Activated gamma-delta T cell (primary cell): ENCODE measurements around the gene SIGLEC9.
"Not testable (repeated sequence)": the region's sequence is repeated elsewhere in the genome, so short reads cannot be mapped to it uniquely, and the experiment has no call there.

Experiments used
- DNase-seq: peaks from one replicate; lab custom pipeline; 2025; lab: John Stamatoyannopoulos, UW

The SIGLEC9 gene

GRCh38 chr19:51145916-51146493 is 21.3 kb downstream of the SIGLEC9 start:
- no peak for DNase-seq

GRCh38 chr19:51146751-51147150 is 22.0 kb downstream of the SIGLEC9 start:
- DNase-seq = no peak

GRCh38 chr19:51147663-51148062 is 23.0 kb downstream of the SIGLEC9 start:
- DNase-seq = no peak

- no peak for DNase-seq
These were observed 23.9 kb downstream of the SIGLEC9 start for GRCh38 chr19:51148580-51148979.

GRCh38 chr19:51150627-51151026 is 25.9 kb downstream of the SIGLEC9 start:
- DNase-seq = no peak

GRCh38 chr19:51156710-51157109 is 32.0 kb downstream of the SIGLEC9 start:
- no peak for DNase-seq

- no peak for DNase-seq
These were observed 32.6 kb downstream of the SIGLEC9 start for GRCh38 chr19:51157265-51157664.

GRCh38 chr19:51158474-51159129 is 33.9 kb downstream of the SIGLEC9 start:
- DNase-seq = no peak

- DNase-seq = no peak
These were observed 35.0 kb downstream of the SIGLEC9 start for GRCh38 chr19:51159656-51160055.

- no peak for DNase-seq
These were observed 36.6 kb downstream of the SIGLEC9 start for GRCh38 chr19:51161266-51161665.

GRCh38 chr19:51161867-51162496 is 37.3 kb downstream of the SIGLEC9 start:
- no peak for DNase-seq

GRCh38 chr19:51163257-51163656 is 38.6 kb downstream of the SIGLEC9 start:
- DNase-seq = no peak

GRCh38 chr19:51164215-51164614 is 39.5 kb downstream of the SIGLEC9 start:
- no peak for DNase-seq

- DNase-seq = no peak
These were observed 42.3 kb downstream of the SIGLEC9 start for GRCh38 chr19:51166846-51167490.

GRCh38 chr19:51168564-51169282 is 44.0 kb downstream of the SIGLEC9 start:
- no peak for DNase-seq

GRCh38 chr19:51169283-51169918 is 44.7 kb downstream of the SIGLEC9 start:
- DNase-seq = not testable (repeated sequence)

- DNase-seq = no peak
These were observed 47.5 kb downstream of the SIGLEC9 start for GRCh38 chr19:51172223-51172622.

GRCh38 chr19:51173681-51174080 is 49.0 kb downstream of the SIGLEC9 start:
- no peak for DNase-seq

GRCh38 chr19:51179256-51179655 is 54.5 kb downstream of the SIGLEC9 start:
- DNase-seq = no peak
